HG03196 (cell line): ENCODE results near the gene CTSK.

Experiments used
- ATAC-seq: cut with Tn5 transposase; IDR thresholded peaks from one replicate; pipeline ENCODE4 v1.9.1; 2021; ENCODE audit not compliant: unreplicated experiment

Gene CTSK

GRCh38 chr1:150763018-150763417, 45.0 kb downstream of the CTSK start:
- no peak for ATAC-seq

GRCh38 chr1:150762552-150762951, 45.5 kb downstream of the CTSK start:
- ATAC-seq = no peak

GRCh38 chr1:150761801-150762200, 46.3 kb downstream of the CTSK start:
- no peak for ATAC-seq

- ATAC-seq = no peak
Measured at GRCh38 chr1:150760013-150760412, 48.0 kb downstream of the CTSK start.

DNA sequence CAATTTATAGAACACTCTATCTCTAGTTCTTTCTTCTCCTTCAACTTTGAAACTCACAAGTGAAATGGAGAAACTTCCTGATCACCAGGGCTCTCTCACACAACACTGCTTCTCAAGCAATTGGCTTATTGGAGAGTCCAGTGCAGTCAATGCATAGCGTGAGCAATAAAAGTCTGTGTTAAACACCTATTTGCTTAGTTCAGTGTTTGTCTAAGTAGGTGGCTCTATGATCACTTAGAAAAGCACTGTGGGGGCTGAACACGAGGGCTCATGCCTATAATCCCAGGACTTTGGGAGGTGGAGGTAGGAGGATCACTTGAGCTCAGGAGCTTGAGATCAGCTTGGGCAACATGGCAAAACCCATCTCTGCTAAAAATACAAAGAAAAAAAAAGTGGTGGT, 54.6 kb downstream of the CTSK start:
- ATAC-seq = no peak

- ATAC-seq = no peak
Measured at GRCh38 chr1:150751443-150751842, 56.6 kb downstream of the CTSK start.

- ATAC-seq = no peak
Measured at GRCh38 chr1:150749720-150750311, 58.2 kb downstream of the CTSK start.

- no peak for ATAC-seq
Measured at GRCh38 chr1:150748878-150749719, 59.0 kb downstream of the CTSK start.
